GM12864 (cell line): ENCODE data around the gene DISC1.

Experiments
- DNase-seq: peaks from one replicate; pipeline ENCODE4 v3.0.0-alpha.2; 2011; ENCODE audit warnings: low read depth
- H3K4me3 ChIP-seq: 2 replicates; pipeline ENCODE4 v1.5.1; 2011; ENCODE audit warnings: mild to moderate bottlenecking, low read depth, low read length, control low read depth
- TF ChIP-seq, protein P1 (sequence below): IDR thresholded peaks from 2 replicates; pipeline ENCODE4 v1.5.1; 2011; ENCODE audit warnings: low read depth, mild to moderate bottlenecking, moderate library complexity, low read length, control low read depth, inconsistent platforms; ENCODE audit errors: missing control alignments

The DISC1 gene

GRCh38 chr1:232046451-232047306, 420.1 kb downstream of the DISC1 start:
- TF ChIP-seq, protein P1, sequence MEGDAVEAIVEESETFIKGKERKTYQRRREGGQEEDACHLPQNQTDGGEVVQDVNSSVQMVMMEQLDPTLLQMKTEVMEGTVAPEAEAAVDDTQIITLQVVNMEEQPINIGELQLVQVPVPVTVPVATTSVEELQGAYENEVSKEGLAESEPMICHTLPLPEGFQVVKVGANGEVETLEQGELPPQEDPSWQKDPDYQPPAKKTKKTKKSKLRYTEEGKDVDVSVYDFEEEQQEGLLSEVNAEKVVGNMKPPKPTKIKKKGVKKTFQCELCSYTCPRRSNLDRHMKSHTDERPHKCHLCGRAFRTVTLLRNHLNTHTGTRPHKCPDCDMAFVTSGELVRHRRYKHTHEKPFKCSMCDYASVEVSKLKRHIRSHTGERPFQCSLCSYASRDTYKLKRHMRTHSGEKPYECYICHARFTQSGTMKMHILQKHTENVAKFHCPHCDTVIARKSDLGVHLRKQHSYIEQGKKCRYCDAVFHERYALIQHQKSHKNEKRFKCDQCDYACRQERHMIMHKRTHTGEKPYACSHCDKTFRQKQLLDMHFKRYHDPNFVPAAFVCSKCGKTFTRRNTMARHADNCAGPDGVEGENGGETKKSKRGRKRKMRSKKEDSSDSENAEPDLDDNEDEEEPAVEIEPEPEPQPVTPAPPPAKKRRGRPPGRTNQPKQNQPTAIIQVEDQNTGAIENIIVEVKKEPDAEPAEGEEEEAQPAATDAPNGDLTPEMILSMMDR: no peak
- H3K4me3 ChIP-seq: no peak overlapping the region
- no peak for DNase-seq

- H3K4me3 ChIP-seq: no peak overlapping the region
- no peak for DNase-seq
- TF ChIP-seq, protein P1: peak; percentile 4
Measured at GRCh38 chr1:232047473-232047872, 420.9 kb downstream of the DISC1 start.

- H3K4me3 ChIP-seq: no peak overlapping the region
- TF ChIP-seq, protein P1: no peak
- DNase-seq: no peak
Measured at GRCh38 chr1:232048481-232048880, 421.9 kb downstream of the DISC1 start.

- TF ChIP-seq, protein P1: no peak
- no peak overlapping the region for H3K4me3 ChIP-seq
- no peak for DNase-seq
Measured at GRCh38 chr1:232049335-232049734, 422.7 kb downstream of the DISC1 start.

- TF ChIP-seq, protein P1: no peak
- DNase-seq: no peak
- no peak overlapping the region for H3K4me3 ChIP-seq
Measured at GRCh38 chr1:232057217-232057895, 430.8 kb downstream of the DISC1 start.

DNA sequence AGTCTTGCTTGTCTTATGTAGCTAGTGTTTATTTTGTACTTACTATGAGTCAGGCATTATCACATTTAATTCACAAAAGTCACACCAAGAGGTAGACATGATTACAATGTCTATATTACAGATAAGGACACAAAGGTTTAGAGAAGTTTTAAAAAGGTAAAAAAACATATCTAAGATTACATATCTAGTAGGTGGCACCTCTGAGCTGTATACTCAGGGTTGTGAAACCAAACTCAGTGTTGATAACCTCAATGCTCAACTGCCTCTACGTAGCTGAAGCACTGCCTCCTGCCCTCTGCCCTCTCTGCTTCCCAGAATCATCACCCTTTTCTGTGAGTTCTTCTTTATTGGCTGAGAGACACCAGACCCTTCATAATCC, 431.3 kb downstream of the DISC1 start:
- no peak overlapping the region for H3K4me3 ChIP-seq
- TF ChIP-seq, protein P1: no peak
- no peak for DNase-seq
